ENCODE results near the gene C5orf63.

DNA sequence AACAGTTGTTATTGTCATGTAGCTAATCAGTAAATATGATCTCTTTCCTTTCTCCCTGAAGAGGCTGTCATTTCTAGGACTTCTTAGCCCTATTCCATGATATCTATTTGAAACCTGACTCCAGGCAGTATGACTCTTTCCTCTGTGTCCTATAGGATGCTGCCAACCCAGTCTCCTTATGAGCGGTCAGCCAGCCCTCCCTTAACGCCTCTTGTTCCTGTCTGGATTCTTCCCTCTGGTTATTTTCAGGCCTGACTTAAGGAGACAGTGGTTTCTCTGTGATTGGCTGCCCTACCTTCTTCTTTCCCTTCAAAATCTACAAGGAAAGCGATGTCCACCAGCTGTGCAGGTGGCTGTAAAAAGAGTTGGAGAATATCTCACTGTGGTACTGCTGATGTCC lies 19.4 kb upstream of the C5orf63 start:
- no peak for TF ChIP-seq CTCF (IDR thresholded peaks at IDR 0.05)
- no peak for TF ChIP-seq POLR2A (IDR thresholded peaks at IDR 0.05)

Data from adrenal gland (tissue), 5 donors.